Activated T-helper 1 cell treated with anti-CD3 and anti-CD28 coated beads, Interleukin-2, amount 50 U/mL, for 16 hours (primary cell): ENCODE measurements around the gene ZBTB39.
"Not testable (repeated sequence)": the region's sequence is repeated elsewhere in the genome, so short reads cannot be mapped to it uniquely, and the experiment has no call there.

Experiments
- DNase-seq, 2 donors: peaks; one replicate each; pipeline ENCODE4 v3.0.0-alpha.2; 2020; ENCODE audit warnings: low read depth in 1 of 2, low spot score in 1 of 2

Gene ZBTB39

DNA sequence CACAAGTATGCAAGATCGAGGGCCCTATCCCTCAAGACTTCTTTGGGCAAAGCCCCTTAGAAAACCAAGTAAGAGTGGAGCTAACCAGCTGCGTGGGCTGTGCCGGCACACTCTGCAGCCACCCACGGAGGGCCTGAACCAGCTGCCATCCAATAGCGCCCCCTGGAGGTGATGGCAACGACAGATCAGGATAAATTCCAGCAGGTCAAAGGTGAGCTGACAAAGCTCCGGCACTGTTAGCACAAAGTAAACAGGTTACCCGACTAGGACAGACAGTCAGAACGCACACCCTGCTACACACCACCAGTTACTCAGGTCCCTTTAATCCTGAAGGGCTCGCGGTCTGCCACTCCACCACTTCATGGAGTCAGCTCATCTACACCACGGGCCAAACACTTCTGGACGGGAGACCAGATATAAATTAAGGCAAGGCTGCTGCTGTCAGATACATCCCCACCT, 4.9 kb downstream of the ZBTB39 start:
- DNase-seq = peak; percentile 50 to 54

DNA sequence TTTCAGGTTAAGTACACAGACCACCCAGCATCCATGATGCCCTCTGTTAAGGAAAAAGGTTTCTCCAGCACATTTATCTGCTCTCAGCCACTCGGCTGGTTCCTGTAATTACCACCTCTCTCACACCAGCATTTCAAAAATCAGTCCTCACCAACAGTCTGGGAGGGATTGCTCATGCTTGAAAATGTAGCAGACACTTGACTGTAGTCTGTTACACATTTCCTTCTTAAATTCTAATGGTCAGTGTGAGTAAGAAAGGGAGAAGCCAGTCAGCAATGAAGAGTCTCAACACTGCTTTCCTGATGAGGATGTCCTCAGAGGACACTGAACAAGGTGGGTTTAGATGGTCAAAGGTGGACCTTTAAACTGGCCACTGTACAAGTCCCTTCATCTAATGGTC, 6.0 kb downstream of the ZBTB39 start:
- DNase-seq = no peak

GRCh38 chr12:56999456-56999855, 6.9 kb downstream of the ZBTB39 start:
- no peak for DNase-seq

GRCh38 chr12:56998981-56999380, 7.4 kb downstream of the ZBTB39 start:
- no peak for DNase-seq

- no peak for DNase-seq
These were observed 8.0 kb downstream of the ZBTB39 start for GRCh38 chr12:56998316-56998715.

GRCh38 chr12:56996793-56997545, 9.4 kb downstream of the ZBTB39 start:
- DNase-seq = no peak

DNA sequence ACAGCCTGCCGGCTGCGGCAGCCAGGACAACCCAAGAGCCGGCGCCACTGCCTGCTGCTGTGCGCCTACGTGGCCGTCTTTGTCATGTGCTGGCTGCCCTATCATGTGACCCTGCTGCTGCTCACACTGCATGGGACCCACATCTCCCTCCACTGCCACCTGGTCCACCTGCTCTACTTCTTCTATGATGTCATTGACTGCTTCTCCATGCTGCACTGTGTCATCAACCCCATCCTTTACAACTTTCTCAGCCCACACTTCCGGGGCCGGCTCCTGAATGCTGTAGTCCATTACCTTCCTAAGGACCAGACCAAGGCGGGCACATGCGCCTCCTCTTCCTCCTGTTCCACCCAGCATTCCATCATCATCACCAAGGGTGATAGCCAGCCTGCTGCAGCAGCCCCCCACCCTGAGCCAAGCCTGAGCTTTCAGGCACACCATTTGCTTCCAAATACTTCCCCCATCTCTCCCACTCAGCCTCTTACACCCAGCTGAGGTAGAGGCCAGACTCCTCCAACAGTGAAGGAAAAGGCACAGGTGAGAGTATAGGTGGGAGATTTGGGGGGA, 10.3 kb downstream of the ZBTB39 start:
- DNase-seq = no peak

GRCh38 chr12:56995201-56995929, 11.0 kb downstream of the ZBTB39 start:
- DNase-seq = no peak

DNA sequence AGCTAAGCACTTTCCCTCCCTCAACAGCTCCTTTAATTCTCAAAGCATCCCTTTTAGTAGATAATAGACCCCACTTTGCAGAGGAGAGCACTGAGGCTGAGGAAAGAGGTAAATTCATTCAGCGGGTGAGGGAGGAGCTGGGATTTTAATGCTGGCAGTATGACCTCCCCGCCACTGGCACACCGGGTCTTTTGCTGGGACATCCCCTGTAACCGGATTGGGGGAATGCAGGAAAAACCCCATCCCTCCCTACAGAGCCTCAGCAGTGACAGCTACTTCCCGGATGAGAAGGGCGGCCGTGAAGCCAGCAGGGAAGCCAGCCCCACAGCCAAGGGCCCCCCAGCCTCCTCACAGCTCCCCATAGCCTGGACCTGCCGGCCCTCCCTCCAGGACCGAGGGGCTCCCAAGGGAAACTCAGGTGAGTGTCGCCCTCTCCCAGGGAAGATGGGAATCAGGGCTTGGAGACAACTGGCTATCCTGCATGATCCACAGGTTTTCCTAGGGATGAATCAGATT, 12.1 kb downstream of the ZBTB39 start:
- no peak for DNase-seq

GRCh38 chr12:56993346-56993745, 13.0 kb downstream of the ZBTB39 start:
- no peak for DNase-seq

DNA sequence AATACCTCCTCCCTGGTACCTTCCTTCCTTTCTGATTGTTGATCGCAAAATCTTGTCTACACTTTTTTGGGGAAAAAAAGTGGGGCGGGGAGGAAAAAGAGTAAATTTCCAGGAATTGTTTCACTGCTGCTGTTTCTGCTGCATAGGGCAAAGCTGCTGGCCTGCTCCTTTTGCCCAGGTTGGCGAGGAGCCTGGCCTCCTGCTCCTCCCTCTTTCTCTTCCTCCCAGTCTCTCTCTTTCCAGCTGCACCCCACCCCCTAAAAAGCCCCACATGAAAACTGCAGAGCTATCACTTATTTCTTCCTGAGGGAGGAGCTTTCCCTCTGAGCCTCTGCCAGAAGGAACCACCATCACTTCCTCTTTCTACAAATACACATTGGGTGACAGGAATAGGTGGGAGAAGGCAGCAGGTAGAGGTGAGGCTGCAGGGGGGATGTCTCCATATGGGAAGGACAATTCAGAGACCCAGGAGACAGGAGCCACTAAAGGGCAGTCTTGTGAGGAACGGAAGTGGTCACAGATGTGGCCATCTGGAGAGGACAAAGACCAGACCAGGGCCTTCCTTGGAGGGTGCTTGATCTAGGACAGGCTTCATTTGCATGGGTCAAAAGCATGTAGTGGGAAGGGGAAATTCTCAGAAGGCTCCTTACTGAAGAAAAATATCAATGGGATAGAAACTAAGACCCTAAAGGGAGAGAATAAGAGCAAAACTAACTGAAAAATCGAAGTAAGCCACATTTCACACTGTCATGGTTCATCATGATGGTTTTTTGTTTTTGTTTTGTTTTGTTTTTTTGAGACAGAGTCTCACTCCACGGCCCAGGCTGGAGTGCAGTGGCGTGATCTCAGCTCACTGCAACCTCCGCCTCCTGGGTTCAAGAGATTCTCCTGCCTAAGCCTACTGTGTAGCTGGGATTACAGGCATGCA, 14.8 kb downstream of the ZBTB39 start:
- no peak for DNase-seq

DNA sequence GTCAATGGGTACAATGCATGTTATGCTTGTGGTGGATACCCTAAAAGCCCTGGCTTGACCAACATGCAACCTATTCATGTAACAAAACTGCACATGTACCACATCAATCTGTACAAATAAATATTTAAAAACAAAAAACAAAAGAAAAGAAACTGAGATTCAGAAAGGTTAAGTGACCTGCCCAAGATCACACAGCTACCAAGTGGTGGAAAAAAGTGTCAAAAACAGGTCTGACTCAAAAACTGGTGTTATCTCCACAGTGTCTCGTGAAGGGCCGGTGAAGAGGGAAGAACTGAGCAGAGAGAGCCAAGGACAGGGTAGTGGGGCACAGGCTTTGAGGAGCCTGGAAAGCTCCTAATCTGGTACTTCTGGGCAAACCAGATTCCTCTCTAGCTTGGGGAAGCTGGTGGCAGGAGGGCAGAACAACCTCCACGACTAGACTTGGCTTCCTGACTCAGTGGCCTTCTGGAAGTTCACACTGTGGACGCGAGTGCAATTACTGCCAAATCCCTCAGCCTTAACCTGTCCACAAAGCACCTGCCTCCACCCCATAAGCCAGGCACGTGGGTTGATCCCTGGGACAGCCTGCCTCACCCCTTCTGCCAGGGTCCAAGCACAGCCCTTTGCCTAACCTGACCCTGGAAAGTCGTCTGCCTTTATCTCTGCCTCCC, 15.6 kb downstream of the ZBTB39 start:
- DNase-seq = no peak

- DNase-seq = no peak
These were observed 16.3 kb downstream of the ZBTB39 start for GRCh38 chr12:56989861-56990610.

DNA sequence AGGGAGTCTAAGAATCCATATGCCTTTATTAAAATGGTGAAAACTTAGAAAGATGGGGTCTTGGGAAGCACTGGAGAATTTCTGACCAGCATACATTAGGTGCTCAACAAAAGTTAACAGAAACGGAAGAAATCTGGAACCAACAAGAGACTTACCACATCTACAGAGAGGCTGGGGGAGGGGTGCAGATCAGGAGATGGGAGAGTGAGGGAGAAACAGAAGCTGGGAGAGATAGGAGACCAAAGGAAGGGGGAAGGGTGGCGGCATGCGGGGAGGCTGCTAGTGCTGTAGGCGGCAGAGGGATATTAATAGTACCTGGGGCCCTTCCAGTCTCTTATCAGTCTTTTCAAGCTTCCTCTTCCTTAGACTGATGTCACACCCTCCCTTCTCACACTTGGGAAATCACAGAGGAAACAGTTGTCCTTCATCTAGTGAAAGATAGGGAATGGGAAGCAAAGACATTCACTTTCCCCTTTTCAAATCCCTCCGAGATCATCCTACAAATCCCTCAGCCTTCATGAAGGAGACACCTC, 18.1 kb downstream of the ZBTB39 start:
- no peak for DNase-seq

DNA sequence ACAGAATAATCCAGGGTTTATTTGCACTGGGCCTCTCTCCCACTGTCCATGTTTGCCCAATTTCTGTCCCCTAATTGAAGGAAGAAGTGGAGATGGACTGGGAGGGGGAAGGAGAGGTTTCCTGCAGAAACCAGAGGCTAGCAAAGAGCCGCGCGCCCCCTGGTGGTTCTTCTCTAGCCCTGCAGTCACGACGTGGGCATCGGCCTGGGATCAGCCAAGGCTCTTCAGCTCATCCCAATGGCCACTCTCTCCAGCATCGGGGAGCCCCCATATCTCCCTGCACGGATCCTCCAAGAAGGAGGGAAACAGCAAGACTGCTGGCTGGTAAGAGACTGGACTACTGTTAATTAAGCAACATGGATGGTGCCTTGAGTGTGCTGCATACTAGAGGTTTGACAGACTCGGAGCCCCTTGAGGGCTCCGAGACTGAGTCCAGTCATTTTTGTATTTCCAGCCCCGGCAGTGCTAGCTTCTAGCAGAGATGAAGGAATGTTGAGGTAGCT, 18.7 kb downstream of the ZBTB39 start:
- DNase-seq = peak; percentile 56 to 69

DNA sequence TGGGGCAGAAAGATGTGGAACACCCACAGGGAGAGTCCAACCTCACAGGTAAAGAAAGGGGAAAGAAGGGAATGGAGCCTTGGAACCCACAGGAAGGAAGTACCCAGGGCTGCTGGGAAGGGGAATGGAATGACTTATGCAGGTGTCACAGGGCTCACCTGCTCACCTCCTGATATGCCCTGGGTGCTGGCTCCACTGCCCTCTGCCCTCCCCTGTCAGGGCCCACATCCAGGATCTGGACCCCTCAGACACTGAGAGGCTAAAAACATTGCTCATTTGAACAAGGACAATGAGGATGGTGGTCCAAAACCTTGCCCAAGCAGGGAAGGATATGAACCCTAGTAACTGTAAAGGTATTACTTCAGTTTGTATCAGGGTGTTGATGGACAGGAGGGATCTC, 19.3 kb downstream of the ZBTB39 start:
- no peak for DNase-seq

DNA sequence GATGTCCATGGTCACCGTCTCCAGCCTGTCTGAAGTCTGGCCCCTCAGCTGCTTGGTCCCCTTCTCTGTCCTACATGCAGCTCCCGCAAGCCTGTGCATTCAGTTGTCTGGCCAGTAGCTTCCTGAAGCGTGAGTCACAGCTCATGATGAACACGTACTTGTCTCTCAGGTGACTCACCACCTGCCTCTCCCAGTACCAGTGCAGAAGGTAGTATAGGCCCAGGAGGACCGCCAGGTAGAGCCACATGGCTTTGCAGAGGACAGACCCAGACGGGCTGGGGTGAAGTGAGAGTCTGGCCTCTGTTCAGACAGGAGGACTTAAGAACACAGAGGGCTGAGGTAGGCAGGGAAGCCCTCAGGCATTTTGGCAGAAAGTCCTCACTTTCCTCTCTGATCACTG, 20.6 kb downstream of the ZBTB39 start:
- not testable (repeated sequence) for DNase-seq

DNA sequence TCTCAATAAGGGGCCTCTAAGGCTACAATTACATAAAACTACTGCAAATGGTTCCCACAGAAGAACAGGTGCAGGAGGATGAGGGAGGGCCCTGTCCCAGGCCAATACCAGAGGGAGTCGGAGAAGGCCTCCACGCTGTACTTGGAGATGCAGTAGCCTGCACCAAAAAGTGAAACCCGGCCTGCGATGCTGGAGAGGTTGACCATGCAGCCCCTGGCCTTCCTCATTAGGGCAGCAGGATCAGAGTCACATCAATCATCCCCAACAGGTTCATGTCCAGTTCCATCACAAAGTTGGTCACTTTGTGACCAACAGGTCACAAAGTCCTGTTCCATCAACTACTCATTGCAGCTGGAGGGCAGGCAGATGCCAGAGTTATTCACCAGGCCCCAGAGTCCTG, 23.0 kb downstream of the ZBTB39 start:
- no peak for DNase-seq

- not testable (repeated sequence) for DNase-seq
These were observed 23.6 kb downstream of the ZBTB39 start for GRCh38 chr12:56982578-56983236.
